Measurements from ENCODE around the gene ULK1.

Gene ULK1

DNA sequence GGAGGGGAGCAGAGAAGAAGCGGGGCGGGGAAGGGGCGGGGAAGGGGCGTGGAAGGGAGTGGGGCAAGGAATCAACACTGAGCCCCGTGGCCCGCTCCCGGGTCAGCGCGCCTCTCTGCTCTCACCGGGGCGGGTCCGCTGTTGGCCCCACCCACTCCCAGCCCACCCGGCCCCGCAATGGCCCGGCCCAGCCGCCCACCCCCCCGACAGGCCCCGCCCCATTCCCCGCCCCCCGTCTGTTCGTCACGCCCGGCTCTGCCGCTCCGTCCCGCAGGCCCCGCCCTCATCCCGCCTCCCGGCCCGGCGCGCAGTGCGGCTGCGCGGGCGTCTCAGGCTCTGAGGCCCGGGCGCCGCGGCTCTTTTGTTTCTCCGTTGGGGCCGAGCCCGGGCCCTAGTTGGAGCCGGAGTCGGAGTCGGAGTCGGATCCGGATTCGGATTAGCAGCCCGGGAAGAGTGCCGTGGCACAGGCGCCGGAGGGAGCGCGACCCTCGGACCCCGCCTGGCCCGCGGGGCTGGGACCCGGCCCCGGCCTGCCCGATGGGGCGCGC, at the start of gene ULK1:
Gene ULK1 (plus strand): TSS at position 310 of the 548 bp plus-strand sequence. CDS start 380 bp downstream, outside the sequence.
- DNase-seq = peak; percentile 98

DNA sequence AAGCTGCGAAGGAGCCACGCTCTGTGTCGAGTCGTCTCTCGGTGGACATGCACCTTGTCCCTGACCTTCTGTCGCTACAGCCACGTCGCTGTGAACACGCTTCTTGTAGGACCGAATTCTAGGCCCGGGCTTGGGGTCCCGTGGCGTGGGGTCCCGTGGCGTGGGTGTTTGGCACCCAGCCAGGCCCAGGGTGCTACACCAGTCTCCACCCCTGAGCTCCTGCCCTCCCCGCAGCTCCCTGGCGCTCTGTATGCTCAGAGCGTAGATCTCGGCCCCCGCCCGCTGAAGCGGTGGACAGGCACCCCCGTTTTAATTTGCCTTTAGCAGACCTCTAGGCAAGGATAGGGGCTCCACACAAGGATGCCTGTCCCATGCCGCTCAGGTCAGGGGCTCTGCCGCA, 49.8 kb upstream of the ULK1 start:
- DNase-seq = no peak

DNA sequence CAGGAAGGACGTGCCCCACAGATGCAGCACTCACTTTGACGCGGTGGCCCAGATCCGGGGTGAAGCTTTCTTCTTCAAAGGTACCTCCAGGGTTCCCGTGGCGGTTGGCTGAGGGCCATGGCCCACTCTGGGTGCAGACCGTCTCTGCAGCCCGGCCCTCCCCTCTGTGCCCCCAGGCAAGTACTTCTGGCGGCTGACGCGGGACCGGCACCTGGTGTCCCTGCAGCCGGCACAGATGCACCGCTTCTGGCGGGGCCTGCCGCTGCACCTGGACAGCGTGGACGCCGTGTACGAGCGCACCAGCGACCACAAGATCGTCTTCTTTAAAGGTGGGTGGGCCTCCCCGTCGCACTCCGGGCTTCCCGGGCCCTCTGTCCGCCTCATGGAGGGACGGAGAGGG, 49.3 kb upstream of the ULK1 start:
- DNase-seq = no peak

DNA sequence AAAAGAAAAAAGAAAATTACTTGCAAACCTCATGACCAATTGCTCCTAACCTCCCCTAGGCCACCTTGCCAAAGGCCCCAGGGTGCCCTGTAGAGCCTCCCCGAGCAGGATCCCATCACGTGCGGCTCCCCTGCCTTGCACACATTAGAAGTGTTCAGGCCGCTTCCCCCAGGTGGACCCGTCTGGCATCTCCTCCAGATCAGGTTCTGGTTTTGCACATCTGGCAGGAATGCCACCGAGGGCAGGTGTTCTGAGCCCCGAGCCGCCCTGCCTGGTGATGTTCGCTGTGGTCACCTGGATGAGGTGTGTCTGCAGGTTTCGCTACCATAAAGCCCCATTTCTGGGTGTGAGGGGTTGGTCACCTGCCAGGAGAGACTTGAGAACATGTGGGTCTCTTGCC, 47.0 kb upstream of the ULK1 start:
- no peak for DNase-seq

DNA sequence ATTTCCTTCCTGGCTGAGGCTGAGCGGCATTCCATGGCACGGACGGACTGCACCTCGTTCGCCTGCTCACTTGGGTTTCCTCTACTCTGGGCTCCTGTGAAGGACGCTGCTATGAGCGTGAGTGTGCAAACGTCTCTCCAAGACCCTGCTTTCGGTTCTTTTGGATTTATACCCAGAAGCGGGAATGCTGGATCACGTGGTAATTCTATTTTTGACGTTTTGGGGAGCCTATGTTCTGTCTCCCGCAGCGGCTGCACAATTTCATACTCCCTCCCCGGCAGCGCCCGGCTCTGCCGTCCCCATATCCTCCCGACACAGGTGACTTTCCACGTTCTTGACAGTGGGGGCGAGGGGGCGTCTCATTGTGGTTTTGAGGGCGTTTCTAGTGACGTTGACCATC, 45.7 kb upstream of the ULK1 start:
- DNase-seq = no peak

DNA sequence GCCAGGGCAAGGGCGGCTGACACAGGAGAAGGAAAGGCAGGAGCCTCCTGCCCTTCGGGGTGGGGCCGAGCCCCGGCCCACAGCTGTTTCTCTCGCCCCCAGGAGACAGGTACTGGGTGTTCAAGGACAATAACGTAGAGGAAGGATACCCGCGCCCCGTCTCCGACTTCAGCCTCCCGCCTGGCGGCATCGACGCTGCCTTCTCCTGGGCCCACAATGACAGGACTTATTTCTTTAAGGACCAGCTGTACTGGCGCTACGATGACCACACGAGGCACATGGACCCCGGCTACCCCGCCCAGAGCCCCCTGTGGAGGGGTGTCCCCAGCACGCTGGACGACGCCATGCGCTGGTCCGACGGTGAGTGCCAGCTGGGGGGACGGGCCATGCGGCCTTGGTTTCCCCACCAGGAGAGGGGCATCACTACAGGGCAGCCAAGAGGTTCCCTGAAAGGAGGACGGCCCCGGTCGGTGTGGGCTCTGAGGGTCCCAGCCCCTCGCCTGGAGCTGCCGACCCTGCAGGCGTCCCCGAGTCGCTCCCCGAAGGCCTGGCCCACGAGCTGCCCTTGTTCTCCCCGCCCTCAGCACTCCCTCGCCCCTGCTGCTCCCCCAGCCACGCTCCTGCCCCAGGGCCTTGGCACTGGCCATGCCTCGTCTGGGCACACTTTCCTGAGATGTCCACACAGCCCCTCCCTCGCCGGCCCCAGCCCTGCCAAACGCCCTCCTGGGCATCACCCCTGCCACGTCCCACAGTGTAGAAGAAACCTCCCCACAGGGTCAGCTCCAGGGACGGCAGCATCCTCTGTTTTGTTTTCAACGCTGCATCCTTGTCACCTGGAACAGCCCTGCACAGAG, 44.5 kb upstream of the ULK1 start:
- DNase-seq = no peak

DNA sequence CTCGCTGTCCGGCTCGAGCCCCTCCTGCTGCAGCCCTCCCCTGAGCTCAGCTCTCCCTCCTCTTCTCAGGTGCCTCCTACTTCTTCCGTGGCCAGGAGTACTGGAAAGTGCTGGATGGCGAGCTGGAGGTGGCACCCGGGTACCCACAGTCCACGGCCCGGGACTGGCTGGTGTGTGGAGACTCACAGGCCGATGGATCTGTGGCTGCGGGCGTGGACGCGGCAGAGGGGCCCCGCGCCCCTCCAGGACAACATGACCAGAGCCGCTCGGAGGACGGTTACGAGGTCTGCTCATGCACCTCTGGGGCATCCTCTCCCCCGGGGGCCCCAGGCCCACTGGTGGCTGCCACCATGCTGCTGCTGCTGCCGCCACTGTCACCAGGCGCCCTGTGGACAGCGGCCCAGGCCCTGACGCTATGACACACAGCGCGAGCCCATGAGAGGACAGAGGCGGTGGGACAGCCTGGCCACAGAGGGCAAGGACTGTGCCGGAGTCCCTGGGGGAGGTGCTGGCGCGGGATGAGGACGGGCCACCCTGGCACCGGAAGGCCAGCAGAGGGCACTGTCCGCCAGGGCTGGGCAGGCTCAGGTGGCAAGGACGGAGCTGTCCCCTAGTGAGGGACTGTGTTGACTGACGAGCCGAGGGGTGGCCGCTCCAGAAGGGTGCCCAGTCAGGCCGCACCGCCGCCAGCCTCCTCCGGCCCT, 43.4 kb upstream of the ULK1 start:
- DNase-seq = no peak

DNA sequence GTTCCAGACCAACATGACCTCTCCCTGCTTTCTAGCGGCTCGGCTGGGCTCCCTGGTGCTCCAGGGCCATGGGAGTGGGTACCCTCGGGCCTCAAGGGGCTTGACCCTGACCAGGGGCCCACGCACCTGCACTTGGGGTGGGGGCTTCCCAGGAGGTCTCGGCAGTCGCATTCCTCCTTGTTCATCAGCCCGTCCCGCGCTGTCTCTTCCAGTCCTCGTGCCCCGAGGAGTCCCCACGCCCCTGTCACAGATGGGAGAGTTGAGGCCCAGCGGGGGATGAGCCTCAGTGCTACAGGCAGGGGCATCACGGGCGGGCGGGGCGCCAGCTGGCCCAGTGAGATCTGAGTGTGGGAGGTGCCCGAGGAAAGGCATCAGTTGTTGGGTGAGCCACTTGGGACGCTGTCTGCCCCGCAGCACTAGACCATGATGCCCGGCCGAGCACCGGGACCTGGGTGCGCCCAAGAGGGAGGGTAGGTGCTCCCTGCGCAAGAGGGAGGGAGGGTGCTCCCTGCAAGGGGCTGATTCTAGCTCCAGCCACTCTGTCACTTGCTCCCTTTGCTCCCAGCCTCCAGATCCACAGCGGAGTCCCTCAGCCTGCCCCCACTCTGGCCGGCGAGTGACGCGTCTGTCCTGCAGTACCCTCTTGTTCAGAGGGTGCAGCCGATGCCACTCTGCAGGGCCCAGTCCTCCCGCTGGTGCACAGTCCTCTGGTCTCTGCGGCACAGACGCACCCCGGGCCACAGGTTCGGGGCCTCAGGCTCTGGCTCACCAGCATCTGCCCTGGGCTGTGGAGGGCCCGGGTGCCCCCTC, 42.5 kb upstream of the ULK1 start:
- DNase-seq = no peak

DNA sequence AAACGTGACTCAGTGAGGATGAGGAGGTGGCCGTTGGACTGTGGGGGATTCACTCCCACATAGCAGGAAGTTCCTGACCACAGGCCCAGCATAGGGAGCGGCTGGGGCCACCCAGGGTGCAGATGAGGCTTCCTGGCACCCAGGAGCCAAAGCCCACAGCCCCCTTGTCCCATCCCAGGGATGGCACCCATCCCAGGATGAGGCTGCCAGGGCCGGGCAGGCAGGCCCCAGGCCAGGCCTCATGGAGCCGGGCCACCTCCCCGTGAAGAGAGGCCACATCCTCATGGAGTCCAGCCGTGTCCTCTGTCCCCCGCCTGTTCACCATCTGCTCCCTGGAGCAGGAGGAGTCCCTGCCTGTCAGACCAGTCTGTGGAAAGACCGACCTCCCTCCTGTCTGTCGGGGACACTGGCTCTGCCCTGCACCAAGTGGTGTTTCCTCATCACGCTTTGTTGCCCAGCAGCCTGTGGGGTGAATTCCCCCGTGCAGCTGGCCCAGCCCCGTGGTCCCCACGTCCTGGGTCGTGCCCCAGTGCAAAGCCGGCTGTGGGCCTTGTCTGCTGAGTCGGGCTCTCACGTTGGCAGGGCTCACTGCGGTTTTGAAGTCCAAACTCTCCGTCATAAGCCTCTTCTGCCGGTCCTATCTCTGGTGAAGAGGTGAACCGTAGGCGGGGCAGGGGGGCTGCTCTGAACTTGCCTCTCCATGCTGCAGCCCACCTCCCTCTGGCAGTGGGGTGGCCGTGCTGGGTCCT, 41.7 kb upstream of the ULK1 start:
- no peak for DNase-seq

DNA sequence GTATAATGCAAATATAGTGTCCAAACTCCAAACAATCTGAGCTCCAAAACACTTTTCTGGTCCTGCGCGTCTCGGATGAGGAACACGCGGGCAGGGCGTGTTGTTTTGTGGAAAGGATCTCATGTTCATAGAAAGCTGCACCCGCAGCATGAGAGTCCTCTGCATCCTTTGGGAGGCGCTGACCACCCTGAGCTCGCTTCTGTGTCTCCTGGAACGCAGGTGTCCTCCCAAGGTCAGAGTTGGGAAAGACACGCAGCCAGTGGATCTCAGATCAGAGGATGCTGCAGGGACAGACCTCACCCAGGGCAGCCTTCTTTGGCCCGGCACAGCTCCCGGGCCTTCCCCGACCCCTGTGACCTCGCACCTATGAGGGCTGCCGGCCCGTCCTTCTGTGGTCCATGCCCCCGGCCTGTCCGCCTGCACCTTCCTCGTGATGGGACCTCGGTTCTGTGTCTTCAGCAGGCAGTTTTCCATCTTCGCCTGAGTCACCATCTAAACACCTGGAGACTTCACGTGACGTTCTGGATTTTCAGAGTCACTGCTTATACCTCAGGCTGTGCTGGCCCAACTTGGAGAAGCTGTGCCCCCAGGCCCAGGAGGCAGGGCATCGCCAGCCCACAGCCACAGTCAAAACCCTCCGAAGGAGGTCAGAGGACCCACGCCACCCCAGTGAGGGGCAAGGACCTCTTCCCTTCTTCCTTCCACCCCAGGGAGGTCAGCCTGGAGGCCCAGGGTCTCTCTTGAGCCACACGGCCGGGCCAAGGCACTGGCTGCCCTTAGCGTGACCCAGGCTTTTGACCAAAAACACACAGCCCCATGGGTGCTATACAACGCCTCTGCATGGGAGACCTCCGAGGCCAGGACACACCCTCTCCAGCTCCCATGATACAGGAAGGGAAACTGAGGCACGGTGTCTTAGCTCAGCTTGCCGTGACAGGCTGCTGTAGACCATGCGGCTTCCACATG, 40.3 kb upstream of the ULK1 start:
- no peak for DNase-seq

DNA sequence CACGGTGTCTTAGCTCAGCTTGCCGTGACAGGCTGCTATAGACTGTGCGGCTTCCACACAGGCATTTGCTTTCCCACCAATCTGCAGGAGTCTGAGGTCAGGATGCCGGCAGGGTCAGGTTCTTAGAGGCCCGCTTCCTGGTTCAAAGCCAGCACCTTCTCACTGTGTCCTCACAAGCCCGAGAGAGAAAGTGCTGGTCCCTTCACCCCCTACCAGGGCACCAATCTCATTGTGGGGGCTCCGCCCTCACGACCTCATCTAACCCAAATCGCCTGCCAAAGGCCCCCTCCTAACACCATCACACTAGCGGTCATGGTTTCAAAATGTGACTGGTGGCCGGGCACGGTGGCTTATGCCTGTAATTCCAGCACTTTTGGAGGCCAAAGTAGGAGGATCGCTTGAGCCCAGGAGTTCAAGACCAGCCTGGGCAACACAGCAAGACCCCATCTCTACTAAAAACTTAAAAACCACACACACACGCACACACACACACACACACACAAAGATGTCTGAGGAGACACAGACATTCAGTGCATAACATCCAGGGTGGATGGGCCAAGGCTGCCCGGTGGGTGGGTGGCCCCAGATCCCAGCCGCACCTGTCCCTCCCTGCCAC, 39.5 kb upstream of the ULK1 start:
- peak; percentile 24 for DNase-seq

DNA sequence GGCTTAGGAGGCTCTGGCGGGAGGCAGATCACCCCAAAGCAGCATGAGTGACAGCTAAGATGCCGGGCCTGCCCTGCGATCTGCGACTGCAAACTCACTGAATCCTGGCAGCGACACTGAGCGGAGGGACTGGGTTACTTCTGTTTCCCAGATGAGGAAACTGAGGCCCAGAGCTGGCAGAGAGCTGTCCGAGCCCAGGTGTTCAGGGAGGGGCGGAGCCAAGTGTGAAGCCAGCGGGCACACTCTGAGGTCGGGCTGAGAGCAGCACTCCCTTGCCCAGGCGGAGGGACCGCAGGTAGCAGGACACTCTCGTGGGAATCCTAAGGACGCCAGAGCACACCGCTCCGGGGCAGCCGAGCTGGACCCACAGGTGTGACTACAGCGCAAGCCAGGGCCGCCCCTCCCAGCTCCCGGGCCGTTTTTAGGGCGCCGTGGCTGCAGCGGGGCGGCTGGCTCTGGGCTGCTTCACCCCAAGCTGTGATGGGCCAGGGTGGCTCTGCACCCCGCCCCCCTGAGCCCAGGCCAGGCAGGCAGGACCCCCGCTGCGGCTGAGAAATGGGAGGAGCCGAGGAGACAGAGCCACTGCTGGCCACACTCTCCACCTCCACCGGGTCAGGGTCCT, 38.8 kb upstream of the ULK1 start:
- no peak for DNase-seq

DNA sequence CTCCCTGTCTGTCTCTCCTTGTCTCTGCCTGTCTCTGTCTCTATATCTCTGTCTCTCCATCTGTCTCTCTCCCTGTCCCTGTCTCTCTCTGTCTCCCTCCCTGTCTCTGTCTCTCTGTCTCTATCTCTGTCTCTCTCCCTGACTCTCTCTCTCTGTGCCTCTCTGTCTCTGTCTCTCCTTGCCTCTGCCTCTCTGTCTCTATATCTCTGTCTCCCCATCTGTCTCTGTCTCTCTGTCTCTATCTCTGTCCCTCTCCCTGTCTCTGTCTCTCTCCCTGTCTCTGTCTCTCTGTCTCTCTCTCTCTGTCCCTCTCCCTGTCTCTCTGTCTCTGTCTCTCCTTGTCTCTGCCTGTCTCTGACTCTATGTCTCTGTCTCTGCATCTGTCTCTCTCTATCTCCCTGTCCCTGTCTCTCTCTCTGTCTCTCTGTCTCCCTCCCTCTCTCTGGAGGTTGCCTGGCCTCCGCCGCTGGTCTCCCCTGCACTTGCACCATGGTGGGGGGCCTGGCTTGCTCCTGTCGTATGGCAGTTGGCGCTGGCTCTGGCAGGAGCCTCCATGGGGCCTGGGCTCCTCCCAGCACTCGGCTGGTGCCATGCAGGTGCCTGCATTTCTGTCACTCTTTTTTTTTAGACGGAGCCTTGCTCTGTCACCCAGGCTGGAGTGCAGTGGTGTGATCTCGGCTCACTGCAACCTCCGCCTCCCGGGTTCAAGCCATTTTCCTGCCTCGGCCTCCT, 37.9 kb upstream of the ULK1 start:
- no peak for DNase-seq

DNA sequence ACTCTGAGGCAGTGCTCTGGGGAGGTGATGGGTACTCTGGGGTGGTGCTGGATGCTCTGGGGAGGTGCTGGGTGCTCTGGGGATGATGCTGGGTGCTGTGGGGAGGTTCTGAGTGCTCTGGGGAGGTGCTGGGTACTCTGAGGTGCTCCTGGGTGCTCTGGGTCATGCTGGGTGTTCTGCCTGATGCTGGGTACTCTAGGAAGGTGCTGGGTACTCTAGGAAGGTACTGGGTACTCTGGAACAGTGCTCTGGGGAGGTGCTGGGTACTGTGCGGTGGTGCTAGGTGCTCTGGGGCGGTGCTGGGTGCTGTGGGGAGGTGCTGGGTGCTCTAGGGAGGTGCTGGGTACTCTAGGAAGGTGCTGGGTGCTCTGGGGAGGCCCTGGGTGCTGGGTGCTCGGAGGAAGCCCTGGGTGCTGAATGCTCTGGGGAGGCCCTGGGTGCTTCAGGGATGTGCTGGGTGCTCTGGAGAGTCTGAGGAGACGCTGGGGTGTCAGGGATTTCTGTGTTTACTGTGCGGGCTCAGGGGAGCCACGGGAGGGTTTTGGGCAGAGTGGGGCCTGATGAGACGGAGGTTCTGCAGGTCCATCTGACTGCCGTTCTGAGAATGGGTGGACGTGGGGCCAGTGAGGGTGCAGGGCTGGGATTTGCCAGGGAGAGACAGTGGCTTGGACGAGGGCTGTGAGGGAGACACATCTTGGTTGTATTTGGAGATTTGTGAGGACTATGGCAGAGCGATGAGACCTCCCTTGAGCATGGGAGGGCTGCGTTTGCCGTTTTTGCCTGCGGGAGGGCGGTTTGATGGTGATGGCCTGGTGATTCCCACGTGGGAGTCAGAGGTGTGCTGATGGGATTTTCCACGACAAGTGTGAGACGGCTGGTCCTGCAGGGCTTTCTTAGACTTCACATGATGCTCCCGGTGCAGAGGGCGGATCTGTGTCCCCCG, 36.2 kb upstream of the ULK1 start:
- DNase-seq = no peak

DNA sequence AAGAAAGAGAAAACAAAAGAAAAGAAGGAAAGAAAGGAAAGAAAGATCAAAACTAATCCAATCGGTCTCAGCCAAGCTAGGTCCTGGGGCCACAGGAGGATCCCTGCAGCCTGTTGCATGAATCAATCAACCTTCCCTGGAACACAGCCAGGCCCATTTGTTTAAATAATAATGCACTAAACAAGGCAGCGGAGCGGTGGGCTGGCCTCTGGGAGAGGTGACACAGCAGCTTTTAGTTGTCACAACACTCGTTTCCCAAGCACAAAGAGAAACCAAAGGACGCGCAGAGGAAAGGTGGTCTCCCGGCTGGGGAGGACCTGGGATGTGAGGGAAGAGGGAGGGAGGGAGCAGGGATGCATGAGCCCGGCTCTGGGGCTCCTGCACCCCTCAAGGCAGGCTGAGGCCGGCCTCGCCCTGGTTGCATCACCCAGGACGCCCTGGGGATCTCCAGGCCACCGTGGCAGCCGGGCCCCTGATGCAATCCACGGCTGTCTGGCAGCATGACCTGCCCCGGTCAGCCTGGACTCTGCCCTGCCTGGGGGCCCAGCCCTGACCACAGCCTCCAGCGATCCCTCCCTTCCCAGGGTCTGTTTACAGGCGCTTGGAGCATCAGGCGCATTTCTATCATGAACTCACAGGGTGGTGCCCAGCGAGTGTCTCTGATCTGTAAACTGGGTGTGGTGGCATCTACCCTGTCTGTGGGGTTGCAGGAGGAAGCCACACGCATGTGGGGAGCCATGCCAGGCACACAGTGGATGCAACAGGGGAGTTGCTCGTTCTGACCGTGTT, 33.8 kb upstream of the ULK1 start:
- DNase-seq = peak; percentile 38

DNA sequence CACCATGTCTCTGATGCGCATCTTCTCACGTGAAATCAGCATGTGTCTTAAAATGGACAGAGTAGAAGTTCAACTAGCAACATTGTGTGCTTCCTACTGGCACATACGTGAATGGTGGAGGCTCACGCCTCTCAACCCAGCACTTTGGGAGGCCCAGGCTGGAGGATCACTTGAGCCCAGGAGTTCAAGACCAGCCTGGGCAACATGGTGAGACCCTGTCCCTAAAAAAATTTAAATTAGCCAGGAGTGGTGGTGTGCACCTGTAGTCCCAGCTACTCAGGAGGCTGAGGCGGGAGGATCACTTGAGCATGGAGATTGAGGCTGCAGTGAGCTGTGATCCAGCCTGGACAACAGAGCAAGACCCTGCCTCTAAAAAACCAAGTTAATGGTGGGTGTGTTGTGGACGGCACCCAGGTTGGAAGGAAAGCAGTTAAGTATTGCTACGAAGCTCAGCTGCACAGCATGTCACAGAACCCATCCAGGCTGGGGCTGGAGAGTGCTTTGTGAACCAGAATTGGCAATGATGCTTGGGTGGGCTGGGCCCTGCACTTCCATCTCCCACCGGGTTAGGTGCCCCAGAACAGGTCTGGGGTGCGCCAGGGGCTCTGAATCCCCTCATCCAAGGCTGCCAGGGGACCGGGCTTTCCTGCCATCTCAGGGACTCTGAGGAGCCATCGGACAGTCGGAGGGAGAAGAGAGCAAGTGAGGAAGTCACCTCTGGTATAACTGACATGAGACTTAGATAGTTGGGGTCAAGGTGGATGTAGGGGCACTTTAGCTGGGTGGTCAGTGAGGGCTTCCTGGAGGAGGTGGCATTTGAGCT, 33.0 kb upstream of the ULK1 start:
- no peak for DNase-seq

DNA sequence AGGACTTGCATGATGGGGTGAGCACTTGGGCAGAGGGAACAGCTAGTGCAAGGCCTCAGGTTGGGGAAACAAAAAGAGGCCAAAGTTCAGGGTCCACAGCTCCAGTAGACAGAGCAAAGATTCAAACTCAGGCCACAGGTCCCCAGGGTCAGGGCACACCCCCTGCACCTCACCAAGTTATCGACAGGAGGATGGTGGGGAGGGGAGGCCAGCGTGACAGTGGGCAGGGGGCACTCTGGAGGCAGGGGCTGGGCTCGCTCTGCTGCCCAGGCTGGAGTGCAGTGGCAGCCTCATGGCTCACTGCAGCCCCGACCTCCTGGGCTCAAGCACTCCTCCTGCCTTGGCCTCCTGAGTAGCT, 32.4 kb upstream of the ULK1 start:
- DNase-seq = no peak
